ENCODE data around the gene USH2A. TPM values are rescaled to one million over a fixed set of nuclear protein-coding genes. Genes with fewer than 3 reads are reported as not detected.

The USH2A gene
- total RNA-seq, 3 donors from 2014 or later, result not detected

- Mint-ChIP-seq H3K4me3 (no peak overlapping the region), H3K9me3 (peaks cover 16% of the 10 kb centered on the region)
- no peak for ATAC-seq
Measured at GRCh38 chr1:216285052-216285451, 138.2 kb downstream of the USH2A start.

GRCh38 chr1:216281757-216282156, 141.5 kb downstream of the USH2A start:
- Mint-ChIP-seq H3K36me3 (ENCODE audit: insufficient read depth) (peaks cover 2% of the 10 kb centered on the region), H3K4me3 (no peak overlapping the region), H3K27me3 (ENCODE audit: low read depth) (no peaks in the 10 kb centered on the region), H3K9me3 (peaks cover 18% of the 10 kb centered on the region), H3K4me1 (ENCODE audit: low read depth) (no peaks in the 10 kb centered on the region)
- DNase-seq (no peak), ATAC-seq (no peak)

More at GRCh38 chr1:216285052-216285451, 138.2 kb downstream of the USH2A start:
- no peaks in the 10 kb centered on the region for H3K4me1 Mint-ChIP-seq (ENCODE audit: low read depth)
- no peaks in the 10 kb centered on the region for H3K27me3 Mint-ChIP-seq (ENCODE audit: low read depth)
- DNase-seq, result no peak
- H3K36me3 Mint-ChIP-seq (ENCODE audit: insufficient read depth), result peaks cover 2% of the 10 kb centered on the region

- DNase-seq (no peak), ATAC-seq (no peak)
- H3K27me3 Mint-ChIP-seq (ENCODE audit: low read depth), result no peaks in the 10 kb centered on the region
- H3K36me3 Mint-ChIP-seq (ENCODE audit: insufficient read depth), result no peaks in the 10 kb centered on the region
- H3K9me3 Mint-ChIP-seq, result peaks cover 7% of the 10 kb centered on the region
- no peaks in the 10 kb centered on the region for H3K4me1 Mint-ChIP-seq (ENCODE audit: low read depth)
- H3K4me3 Mint-ChIP-seq, result no peak overlapping the region
Measured at GRCh38 chr1:216270086-216270773, 153.0 kb downstream of the USH2A start.

GRCh38 chr1:216261631-216262030, 161.6 kb downstream of the USH2A start:
- Mint-ChIP-seq H3K9me3 (peaks cover 8% of the 10 kb centered on the region), H3K36me3 (ENCODE audit: insufficient read depth) (no peaks in the 10 kb centered on the region), H3K27me3 (ENCODE audit: low read depth) (no peaks in the 10 kb centered on the region), H3K4me1 (ENCODE audit: low read depth) (no peaks in the 10 kb centered on the region), H3K4me3 (no peak overlapping the region)
- DNase-seq (no peak), ATAC-seq (no peak)

GRCh38 chr1:216258856-216259255, 164.4 kb downstream of the USH2A start:
- no peaks in the 10 kb centered on the region for H3K27me3 Mint-ChIP-seq (ENCODE audit: low read depth)
- H3K4me3 Mint-ChIP-seq, result no peak overlapping the region
- peaks cover 14% of the 10 kb centered on the region for H3K9me3 Mint-ChIP-seq
- DNase-seq (no peak), ATAC-seq (no peak)
- H3K36me3 Mint-ChIP-seq (ENCODE audit: insufficient read depth), result no peaks in the 10 kb centered on the region
- H3K4me1 Mint-ChIP-seq (ENCODE audit: low read depth), result no peaks in the 10 kb centered on the region

GRCh38 chr1:216258386-216258785, 164.9 kb downstream of the USH2A start:
- no peaks in the 10 kb centered on the region for H3K4me1 Mint-ChIP-seq (ENCODE audit: low read depth)
- DNase-seq (no peak), ATAC-seq (no peak)
- H3K27me3 Mint-ChIP-seq (ENCODE audit: low read depth), result no peaks in the 10 kb centered on the region
- H3K36me3 Mint-ChIP-seq (ENCODE audit: insufficient read depth), result no peaks in the 10 kb centered on the region
- H3K4me3 Mint-ChIP-seq, result no peak overlapping the region
- peaks cover 19% of the 10 kb centered on the region for H3K9me3 Mint-ChIP-seq

- Mint-ChIP-seq H3K4me3 (no peak overlapping the region), H3K36me3 (ENCODE audit: insufficient read depth) (no peaks in the 10 kb centered on the region), H3K9me3 (peaks cover 14% of the 10 kb centered on the region), H3K27me3 (ENCODE audit: low read depth) (no peaks in the 10 kb centered on the region), H3K4me1 (ENCODE audit: low read depth) (no peaks in the 10 kb centered on the region)
- no peak for DNase-seq
- no peak for ATAC-seq
Measured at GRCh38 chr1:216250861-216251260, 172.4 kb downstream of the USH2A start.

- DNase-seq, result no peak
- Mint-ChIP-seq H3K4me1 (ENCODE audit: low read depth) (no peaks in the 10 kb centered on the region), H3K27me3 (ENCODE audit: low read depth) (no peaks in the 10 kb centered on the region), H3K9me3 (peaks cover 10% of the 10 kb centered on the region), H3K4me3 (no peak overlapping the region), H3K36me3 (ENCODE audit: insufficient read depth) (no peaks in the 10 kb centered on the region)
- no peak for ATAC-seq
Measured at GRCh38 chr1:216248628-216249027, 174.6 kb downstream of the USH2A start.

- ATAC-seq (no peak), DNase-seq (no peak)
- no peaks in the 10 kb centered on the region for H3K27me3 Mint-ChIP-seq (ENCODE audit: low read depth)
- no peak overlapping the region for H3K4me3 Mint-ChIP-seq
- H3K36me3 Mint-ChIP-seq (ENCODE audit: insufficient read depth), result no peaks in the 10 kb centered on the region
- H3K9me3 Mint-ChIP-seq, result peaks cover 7% of the 10 kb centered on the region
- no peaks in the 10 kb centered on the region for H3K4me1 Mint-ChIP-seq (ENCODE audit: low read depth)
Measured at GRCh38 chr1:216247937-216248336, 175.3 kb downstream of the USH2A start.

- H3K4me3 Mint-ChIP-seq, result no peak overlapping the region
- H3K4me1 Mint-ChIP-seq (ENCODE audit: low read depth), result no peaks in the 10 kb centered on the region
- peaks cover 7% of the 10 kb centered on the region for H3K9me3 Mint-ChIP-seq
- DNase-seq, result no peak
- H3K27me3 Mint-ChIP-seq (ENCODE audit: low read depth), result no peaks in the 10 kb centered on the region
- no peak for ATAC-seq
- H3K36me3 Mint-ChIP-seq (ENCODE audit: insufficient read depth), result no peaks in the 10 kb centered on the region
Measured at GRCh38 chr1:216246577-216247203, 176.6 kb downstream of the USH2A start.

GRCh38 chr1:216238844-216239243, 184.4 kb downstream of the USH2A start:
- H3K27me3 Mint-ChIP-seq (ENCODE audit: low read depth), result no peaks in the 10 kb centered on the region
- peaks cover under 1% of the 10 kb centered on the region for H3K9me3 Mint-ChIP-seq
- H3K4me3 Mint-ChIP-seq, result no peak overlapping the region
- H3K36me3 Mint-ChIP-seq (ENCODE audit: insufficient read depth), result no peaks in the 10 kb centered on the region
- H3K4me1 Mint-ChIP-seq (ENCODE audit: low read depth), result no peaks in the 10 kb centered on the region
- ATAC-seq, result no peak
- DNase-seq, result no peak

- Mint-ChIP-seq H3K4me3 (no peak overlapping the region), H3K9me3 (peaks cover 2% of the 10 kb centered on the region), H3K4me1 (ENCODE audit: low read depth) (no peaks in the 10 kb centered on the region), H3K36me3 (ENCODE audit: insufficient read depth) (no peaks in the 10 kb centered on the region), H3K27me3 (ENCODE audit: low read depth) (no peaks in the 10 kb centered on the region)
- ATAC-seq (no peak), DNase-seq (no peak)
Measured at GRCh38 chr1:216237927-216238542, 185.2 kb downstream of the USH2A start.

GRCh38 chr1:216224233-216224632, 199.0 kb downstream of the USH2A start:
- peaks cover 3% of the 10 kb centered on the region for H3K4me1 Mint-ChIP-seq (ENCODE audit: low read depth)
- ATAC-seq (no peak), DNase-seq (no peak)
- no peaks in the 10 kb centered on the region for H3K27me3 Mint-ChIP-seq (ENCODE audit: low read depth)
- no peaks in the 10 kb centered on the region for H3K36me3 Mint-ChIP-seq (ENCODE audit: insufficient read depth)
- H3K4me3 Mint-ChIP-seq, result no peak overlapping the region
- H3K9me3 Mint-ChIP-seq, result peaks cover 16% of the 10 kb centered on the region

GRCh38 chr1:216223486-216223885, 199.8 kb downstream of the USH2A start:
- H3K9me3 Mint-ChIP-seq, result peaks cover 16% of the 10 kb centered on the region
- DNase-seq, result no peak
- H3K36me3 Mint-ChIP-seq (ENCODE audit: insufficient read depth), result no peaks in the 10 kb centered on the region
- peaks cover 3% of the 10 kb centered on the region for H3K4me1 Mint-ChIP-seq (ENCODE audit: low read depth)
- H3K27me3 Mint-ChIP-seq (ENCODE audit: low read depth), result no peaks in the 10 kb centered on the region
- ATAC-seq, result no peak
- no peak overlapping the region for H3K4me3 Mint-ChIP-seq

- no peak overlapping the region for H3K4me3 Mint-ChIP-seq
- no peaks in the 10 kb centered on the region for H3K36me3 Mint-ChIP-seq (ENCODE audit: insufficient read depth)
- DNase-seq, result no peak
- no peaks in the 10 kb centered on the region for H3K27me3 Mint-ChIP-seq (ENCODE audit: low read depth)
- H3K9me3 Mint-ChIP-seq, result peaks cover 9% of the 10 kb centered on the region
- ATAC-seq, result no peak
- H3K4me1 Mint-ChIP-seq (ENCODE audit: low read depth), result peaks cover 3% of the 10 kb centered on the region
Measured at GRCh38 chr1:216222288-216222687, 201.0 kb downstream of the USH2A start.
